NK-92 (cell line): ENCODE data around the gene GPR157.
"Not testable (repeated sequence)": the region's sequence is repeated elsewhere in the genome, so short reads cannot be mapped to it uniquely, and the experiment has no call there.

Experiments used
- DNase-seq: peaks from one replicate; lab custom pipeline; 2025; ENCODE audit not compliant: unreplicated experiment; lab: John Stamatoyannopoulos, UW

Gene GPR157

DNA sequence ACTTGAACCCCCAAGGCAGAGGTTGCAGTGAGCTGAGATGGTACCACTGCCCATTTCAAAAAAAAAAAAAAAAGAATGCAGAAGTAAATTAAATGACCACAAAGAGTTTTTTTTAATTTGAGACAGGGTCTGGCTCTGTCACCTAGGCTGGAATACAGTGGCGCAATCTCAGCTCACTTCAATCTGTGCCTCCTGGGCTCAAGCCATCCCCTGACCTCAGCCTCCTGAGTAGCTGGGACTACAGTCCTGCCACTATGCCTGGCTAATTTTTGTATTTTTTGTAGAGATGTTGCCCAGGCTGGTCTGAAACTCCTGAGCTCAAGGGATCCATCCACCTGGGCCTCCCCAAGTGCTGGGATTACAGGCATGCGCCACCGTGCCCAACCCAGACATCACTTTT, 20.2 kb upstream of the GPR157 start:
- DNase-seq = no peak

DNA sequence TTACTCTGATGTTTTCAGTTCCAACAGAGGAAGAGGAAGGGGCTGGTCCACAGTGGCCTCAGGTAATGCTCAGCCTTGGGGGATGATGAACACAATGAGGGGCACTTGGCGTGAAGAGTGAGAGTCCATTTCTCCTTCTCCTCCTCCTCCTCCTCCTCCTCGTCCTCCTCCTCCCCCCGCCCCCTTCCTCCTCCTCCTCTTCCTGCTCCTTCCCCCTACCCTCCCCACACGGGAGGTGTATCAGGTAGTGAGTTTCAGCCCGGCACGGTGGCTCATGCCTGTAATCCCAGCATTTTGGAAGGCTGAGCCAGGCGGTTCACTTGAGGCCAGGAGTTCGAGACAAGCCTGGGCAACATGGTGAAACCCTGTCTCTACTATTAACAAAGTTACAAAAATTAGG, 17.3 kb upstream of the GPR157 start:
- no peak for DNase-seq

DNA sequence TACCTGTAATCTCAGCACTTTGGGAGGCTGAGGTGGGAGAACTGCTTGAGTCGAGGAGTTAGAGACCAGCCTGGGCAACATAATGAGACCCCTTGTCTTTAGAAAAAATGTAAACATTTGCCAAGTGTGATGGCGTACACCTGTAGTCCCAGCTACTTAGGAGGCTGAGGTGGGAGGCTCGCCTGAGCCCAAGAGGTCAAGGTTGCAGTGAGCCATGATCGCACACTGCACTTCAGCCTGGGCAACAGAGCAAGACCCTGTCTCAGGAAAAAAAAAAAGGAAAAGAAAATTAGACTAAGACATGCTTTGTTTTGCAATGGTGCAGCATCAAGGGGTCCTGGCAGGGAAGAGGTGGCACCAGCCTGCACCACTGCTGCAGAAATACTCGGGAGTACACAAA, 16.8 kb upstream of the GPR157 start:
- no peak for DNase-seq

DNA sequence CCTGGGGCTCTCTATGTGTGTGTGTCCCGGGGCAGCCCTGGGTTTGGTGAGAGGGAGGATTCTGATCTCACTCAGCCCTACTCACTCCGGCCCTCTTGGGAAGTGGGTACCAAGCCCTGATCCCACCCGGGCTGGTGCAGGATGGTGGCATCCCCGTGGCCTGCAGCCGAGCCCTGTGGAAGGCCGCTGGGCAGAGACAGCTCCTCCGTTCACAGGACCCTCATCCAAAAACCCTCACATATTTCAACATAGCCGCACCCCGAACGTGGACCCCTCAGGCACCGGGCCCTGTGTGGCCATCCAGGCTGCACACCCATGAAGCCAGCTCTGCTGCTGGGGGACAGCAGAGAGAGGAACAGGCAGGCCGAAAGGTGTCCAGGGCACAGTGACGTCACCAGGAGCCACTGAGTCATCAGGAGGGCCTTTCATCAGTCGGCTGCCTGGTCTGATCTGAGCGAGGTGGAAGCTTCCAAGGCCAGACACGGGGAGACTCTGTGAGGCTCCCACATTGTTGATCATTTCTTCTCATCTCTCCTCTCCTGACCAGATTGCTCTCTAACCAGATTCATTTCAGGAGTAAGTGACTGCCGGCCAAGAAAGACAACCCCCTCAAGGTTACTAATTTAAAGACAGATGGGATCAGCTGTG, 16.2 kb upstream of the GPR157 start:
- no peak for DNase-seq

DNA sequence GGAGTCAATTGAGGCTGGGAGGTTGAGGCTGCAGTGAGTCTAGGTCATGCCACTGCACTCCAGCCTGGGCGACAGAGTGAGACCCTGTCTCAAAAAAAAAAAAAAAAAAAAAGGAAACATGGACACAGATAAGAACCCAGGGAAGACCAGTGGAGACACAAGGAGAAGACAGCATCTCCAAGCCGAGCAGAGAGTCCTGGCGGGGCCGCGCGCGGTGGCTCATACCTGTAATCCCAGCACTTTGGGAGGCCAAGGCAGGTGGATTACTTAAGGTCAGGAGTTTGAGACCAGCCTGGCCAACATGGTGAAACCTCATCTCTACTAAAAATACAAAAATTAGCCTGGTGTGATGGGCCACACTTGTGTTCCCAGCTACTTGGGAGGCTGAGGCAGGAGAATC, 15.6 kb upstream of the GPR157 start:
- DNase-seq = not testable (repeated sequence)

DNA sequence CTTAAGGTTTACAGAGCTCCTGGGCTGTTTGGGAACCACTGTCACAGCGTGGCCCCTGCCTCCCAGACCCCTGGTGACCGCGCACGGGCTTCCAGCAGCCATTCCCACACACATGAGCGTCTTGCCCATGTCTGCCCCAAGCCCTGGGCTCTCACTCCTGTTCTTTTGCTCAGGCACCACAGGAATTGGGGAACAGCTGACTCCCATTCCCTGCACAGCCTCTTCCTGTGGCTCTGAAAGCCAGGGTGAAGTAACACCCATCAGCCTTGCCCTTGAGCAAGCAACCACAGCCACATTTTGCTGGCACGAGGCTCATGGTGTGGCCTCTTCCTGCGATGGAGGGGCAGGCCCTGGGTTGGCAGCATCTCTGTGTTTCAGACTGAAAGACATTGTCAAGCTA, 14.3 kb upstream of the GPR157 start:
- DNase-seq = no peak

DNA sequence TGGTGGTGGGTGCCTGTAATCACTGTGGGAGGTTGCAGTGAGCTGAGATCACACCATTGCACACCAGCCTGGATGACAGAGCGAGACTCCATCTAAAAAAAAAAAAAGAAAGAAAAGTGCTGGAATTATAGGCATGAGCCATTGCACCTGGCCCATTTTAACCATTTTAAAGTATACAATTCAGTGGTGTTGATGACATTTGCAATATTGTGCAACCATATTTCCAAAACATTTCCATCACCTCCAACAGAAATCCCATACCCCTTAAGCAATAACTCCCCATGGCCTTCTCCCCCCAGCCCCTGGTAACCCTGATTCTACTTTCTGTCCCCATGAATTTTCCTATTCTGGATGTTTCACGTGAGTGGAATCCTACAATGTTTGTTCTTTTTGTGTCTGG, 11.0 kb upstream of the GPR157 start:
- no peak for DNase-seq

DNA sequence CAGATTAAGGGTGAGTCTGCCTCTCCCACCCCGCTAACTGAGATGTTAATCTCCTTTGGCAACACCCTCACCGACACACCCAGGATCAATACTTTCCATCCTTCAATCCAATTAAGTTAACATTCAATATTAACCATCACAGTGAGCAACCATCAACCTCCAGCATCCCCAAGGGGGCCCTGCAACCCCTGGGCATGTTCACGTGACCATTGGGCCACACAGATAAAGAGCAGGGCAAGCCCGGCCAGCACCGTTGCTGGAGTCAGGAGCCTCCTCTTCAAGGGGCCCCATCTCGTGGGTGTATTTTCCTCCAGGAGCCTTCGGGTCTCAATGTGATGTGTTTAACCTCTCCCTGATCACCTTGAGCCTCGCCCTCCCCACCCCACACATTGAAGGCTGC, 8.0 kb upstream of the GPR157 start:
- DNase-seq = no peak

DNA sequence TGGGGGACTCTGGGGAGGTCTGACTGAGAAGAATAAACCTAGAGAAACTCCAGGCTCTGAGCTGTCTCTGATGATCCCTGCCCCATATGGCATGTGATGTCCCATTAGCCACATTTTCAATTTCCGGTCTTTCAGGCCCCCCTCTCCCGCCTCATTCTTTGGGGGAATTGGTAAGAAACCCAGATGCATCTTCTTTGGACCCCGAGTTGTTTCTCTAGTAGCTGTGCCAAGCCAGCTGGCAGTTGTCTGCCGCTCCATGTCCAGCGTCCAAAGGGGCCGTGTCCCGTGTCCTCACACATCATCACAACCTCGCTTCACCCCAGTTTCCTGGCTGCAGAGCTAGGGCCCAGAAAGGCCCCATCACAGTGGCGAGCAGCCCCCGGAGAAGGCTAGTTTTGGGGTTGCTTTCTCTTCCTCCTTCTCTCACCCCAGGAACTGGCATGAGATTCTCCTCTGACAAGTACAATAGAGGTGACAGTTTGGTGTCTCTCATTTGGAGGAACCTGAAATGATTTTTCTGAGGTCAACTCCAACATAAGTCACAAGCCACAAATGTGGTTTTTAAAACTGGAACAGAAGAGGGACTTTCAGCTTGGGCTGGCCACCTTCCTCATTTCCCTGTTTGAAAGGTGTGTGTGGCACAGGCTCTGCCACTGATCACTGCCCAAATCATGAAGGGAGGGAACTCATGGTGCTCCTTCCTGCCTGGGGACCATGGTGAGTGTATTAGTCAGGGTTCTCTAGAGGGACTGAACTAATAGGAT, 6.4 kb upstream of the GPR157 start:
- DNase-seq = no peak

DNA sequence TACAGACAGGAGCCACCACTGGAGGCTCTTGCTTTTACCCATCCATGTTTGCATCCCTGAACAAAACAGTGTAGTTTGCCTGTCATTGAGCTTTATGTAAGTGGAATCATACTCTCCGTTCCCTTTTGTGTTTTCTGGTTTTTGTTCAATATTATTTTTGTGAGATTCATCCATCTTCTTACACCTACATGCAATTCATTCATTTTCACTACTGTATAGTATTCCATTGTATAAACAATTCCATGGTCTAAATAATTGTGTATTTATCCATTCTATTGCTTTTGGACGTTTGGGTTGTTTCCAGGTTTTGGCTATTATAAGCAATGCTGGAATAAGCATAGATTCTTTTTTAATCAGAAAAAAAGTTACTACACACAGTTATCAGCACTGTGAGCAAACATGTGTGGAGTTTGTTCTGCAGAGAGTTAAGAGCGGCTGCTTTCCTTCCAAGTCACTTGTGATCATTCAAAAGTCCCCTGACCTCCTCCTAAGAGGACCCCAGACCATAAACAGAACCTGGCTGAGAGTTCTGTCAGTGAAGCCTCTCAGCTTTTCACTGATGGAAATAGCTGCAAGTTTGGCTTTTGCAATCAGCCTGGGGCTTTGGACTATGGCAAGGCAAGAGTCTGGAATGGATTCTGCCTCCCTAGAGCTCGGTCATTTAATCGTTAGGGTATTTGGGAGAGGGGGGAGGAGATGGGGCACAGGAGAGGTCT, 5.1 kb upstream of the GPR157 start:
- no peak for DNase-seq

DNA sequence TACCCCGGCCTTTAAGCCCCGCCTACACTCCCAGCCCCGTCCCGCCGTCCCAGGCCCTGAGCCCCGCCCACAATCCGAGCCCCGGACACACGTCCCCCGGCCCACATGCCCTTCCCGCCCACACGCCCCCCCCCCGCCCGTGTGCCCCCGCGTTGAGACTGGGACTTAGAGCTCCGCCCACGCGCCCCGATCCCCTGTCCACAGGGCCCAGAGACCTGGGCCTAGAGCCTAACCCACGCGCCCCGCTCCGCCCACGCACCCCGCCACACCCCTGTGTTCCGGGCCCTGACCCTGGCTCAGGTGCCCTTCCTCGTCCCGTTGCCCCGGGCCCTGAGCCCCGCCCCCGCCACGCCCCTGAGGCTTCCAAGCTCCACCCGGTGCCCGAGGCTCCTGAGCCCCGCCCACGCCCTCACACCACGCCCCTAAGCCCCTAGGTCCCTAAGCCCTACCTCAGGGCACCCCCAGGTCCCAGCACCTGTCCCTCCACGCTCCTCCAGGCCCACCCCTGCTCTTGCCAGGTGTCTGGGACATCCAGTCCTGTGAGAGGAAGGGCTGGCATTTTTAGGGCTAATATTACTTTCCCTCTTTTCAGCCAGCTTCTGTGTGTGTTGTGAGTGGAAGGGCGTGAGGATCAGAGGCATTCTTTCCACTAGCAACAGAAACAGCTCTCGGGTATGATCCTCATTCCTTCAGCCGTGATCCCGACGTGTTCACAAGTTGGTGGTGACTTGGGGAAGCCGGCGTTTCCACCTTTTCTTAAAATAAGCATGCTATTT, 552 bp upstream of the GPR157 start:
- peak; percentile 24 for DNase-seq

DNA sequence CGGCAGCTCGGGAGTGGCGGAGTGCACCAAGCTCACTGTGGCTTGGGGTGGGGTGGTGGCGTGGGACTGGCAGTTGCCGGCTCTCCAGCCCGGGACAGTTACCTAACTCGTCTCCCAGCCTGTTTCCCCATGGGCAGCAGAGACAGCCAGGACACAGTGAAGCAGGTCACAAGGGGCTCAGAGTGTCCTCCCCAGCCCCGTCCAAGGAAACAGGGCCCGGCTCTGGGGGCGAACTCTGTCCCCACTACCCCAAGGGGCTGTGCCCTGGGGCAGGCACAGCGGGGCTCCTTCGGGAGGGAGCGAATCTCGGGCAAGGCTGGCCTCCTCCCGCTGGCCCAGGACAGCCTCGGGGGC, 759 bp downstream of the GPR157 start:
- no peak for DNase-seq

DNA sequence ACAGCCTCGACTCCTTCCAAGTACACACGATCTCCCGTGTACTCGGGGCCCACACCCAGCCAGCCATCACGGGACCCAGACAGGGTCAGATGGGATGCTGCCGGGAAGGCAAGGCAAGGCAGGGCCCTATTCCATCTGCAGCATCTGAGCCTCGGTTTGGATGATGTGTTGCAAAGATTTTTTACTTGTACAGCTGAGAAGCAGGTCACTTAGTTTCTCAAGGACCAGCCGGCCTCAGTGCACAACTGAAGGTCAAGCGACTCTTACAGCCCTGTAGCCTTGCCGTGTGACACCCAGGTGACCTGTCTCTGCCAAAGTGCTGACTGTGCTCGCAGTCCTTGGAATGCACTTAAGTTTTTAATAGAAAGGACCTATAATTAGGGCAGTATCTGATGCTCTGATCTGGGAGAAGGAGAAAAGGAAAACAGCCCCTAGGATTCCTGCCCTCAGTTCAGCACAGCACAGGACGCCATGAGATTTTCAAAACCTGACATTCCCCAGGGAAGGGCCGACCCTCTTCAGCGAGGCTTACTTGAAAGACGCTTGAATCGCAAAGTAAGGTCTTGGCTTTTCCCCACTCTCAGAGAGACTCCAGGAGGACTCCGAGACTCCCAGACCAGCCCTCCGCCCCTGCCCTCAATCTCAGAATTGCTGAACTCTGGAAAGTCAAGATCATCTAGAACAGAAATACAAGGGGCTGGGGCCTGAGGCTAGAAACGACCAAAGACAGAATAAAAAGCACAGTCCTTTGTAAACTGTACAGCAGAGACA, 1.3 kb downstream of the GPR157 start:
- DNase-seq = no peak

DNA sequence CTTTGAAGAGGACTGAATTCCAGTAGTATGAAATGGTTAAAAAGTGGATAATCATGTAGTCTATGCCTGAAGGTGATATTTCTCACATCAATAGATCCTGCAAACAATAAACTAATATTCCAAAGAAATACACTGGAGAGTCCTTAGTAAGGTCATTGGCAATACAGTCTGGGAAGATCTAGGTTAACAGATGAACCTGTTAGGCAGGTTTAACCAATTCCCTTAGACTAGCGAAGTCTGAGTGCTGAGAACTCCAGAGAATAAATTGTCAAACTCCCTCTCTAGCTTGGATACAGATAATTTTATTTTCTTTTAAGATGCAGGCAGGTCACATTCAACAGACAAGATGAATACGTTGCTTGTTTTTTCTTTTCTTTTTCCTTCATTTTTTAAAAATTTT, 2.4 kb downstream of the GPR157 start:
- DNase-seq = no peak

DNA sequence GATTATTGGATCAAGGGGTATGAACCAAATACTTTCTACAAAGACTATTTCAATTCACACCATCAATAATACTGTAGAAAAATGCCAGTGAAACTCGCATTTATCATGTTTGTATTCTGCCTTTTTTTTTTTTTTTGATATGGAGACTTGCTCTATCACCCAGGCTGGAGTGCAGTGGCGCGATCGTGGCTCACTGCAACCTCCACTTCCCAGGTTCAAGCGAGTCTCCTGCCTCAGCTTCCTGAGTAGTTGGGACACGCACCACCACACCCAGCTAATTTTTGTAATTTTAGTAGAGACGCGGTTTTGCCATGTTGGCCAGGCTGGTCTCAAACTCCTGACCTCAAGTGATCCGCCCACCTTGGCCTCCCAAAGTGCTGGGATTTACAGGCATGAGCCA, 3.1 kb downstream of the GPR157 start:
- not testable (repeated sequence) for DNase-seq

DNA sequence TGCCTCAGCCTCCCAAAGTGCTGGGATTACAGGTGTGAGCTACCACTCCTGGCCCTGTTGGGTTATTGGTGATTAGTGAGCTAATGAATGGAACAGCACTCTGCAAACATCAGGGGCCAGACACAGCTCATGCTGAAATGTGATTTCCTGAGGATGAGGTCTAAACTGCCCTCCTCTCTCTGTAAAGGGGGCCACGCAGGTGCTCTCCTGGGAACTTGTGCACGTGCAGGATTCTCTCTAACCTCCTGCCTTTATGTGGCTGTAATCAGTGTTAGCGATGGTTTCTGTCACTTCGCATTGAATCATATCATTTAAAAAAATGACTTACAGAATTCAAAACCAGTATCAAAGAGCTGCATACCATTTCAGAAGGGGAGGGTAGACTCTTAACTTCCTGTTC, 3.6 kb downstream of the GPR157 start:
- DNase-seq = no peak

DNA sequence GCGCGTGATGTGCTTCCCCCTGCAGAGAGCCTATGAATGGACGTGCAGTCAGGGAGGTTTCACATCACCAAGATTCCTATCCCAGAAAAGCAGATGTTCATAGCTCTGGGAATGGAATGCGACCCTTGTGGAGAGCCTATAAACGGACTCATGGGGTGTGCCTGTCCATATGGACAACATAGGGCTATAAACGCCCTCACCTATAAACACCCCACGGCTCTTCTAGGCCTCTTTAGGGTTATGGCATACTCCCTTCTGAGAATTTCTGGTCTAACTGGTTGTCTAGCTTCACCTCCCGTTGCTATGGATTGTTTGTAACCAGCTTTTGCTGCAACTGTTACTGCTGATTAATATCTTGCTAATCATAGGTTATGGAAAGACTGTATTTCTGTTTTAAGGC, 4.5 kb downstream of the GPR157 start:
- DNase-seq = not testable (repeated sequence)

DNA sequence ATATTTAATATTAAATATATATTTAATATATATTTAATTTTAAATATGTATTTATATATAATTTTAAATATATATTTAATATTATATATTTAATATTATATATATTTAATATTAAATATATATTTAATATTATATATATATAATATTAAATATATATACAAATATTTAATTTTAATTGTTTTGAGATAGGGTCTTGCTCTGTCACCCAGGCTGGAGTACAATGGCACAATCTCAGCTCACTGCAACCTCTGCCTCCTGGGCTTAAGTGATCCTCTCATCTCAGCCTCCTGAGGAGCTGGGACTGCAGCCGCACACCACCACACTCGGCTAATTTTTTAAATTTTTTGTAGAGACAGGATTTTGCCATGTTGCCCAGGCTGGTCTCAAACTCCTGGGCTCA, 5.2 kb downstream of the GPR157 start:
- not testable (repeated sequence) for DNase-seq

DNA sequence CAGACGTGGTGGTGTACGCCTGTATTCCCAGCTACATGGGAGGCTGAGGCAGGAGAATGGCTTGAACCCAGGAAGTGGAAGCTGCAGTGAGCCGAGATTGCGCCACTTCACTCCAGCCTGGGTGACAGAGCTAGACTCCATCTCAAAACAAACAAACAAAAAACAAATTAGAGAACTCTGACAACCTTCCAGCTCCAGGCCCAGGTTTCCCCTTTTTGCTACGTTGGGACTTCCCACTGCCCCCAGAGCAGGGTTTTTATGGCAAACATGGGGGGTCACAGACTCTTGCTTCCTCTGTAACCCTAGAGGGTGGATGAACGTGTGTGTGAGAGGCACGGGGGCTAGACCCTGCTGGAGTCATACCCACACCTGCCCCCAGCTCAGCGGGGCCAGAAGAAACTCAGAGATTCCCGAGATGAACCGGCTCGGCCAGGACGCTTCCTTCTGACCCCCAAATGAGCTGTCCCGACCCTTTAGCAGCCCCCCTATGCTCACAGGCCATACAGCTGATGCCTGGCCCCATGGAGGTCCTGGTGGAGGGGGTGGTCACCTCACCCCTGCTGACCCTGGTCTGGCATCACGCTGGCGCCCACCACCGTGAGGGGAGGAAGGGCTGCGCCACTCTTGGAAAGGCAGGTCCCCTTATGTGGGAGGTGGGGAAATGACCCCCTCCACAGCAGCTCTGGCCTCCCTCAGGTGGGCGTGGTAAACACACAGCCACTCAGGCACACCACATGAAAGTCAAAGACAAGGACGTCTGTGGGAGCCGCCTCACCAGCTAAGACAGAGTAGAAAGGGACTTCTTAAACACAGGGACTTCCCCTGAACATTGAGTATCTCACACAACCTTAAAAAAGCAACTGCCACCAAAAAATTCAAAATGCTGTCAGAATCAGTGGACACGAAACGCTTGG, 7.1 kb downstream of the GPR157 start:
- no peak for DNase-seq
